Activated CD4-positive, CD25-positive, alpha-beta regulatory T cell treated with anti-CD3 and anti-CD28 coated beads, Interleukin-2, amount 50 U/mL, for 16 hours (primary cell): ENCODE data around the gene GPR141.

Source experiments
- DNase-seq: peaks from one replicate; pipeline ENCODE4 v3.0.0-alpha.2; 2020; ENCODE audit warnings: low read depth, low spot score

Gene GPR141, protein sequence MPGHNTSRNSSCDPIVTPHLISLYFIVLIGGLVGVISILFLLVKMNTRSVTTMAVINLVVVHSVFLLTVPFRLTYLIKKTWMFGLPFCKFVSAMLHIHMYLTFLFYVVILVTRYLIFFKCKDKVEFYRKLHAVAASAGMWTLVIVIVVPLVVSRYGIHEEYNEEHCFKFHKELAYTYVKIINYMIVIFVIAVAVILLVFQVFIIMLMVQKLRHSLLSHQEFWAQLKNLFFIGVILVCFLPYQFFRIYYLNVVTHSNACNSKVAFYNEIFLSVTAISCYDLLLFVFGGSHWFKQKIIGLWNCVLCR

DNA sequence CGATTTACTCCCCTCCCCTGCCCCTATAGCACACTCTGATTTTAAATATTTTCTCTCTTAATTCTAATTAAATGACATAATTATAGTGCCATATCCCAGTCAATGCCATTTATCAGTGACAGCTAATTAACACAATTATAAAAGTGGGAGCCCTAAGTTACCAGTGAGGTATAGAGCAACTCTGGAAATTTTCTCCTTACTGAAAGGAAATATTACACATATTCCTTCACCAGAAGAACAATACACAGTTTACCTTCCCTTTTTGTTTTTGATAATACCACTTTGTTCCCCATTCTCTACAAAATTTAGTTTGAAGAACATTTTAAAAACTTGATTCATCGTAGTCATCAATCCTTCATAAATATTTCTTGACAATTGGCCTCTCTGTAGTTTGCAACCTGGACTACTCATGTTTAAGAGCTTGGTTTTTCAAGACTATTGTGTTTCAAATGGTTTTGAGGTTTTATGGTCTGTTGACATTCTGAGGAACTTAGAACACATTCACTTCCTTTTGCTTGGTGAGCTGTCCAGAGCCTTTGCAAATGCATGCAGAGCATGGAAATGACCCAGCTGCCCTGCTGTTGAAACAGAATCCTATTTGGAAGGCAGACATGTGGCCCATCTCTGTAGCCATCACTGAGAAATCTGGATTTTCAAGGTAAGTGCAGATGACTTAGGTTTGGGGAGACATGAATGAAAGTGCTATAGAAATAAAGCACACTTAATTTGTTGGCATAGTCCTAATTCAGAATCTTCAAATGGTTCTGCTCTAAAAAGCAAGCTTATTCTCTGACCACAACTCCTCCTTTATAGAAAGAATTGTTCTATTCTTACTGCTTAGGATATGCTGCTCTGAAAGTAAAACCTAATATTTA, at the start of gene GPR141:
GPR141 (plus strand) TSS at position 521 of the 875 bp plus-strand sequence. CDS start 56,628 bp downstream, outside the sequence.
- no peak for DNase-seq

DNA sequence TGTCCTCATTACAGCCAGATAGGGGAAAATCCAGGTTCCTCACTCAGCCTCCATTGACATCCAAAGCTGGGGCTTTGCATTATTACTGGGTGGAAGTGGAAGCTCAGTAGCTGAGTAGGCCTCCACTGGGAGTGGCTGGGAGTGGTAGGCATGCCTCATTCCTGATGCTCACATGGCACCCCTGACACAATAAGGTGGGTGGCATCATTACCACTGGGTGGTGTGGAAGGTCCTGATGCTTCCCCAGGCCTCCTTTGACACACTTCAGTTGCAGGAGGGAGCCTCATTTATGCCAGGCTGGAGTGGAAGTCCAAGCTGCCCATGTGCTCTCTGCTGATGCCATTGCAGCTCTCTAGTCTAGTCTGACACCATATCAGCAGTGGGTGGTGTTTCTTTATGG, 48.2 kb upstream of the GPR141 start:
- DNase-seq = no peak

DNA sequence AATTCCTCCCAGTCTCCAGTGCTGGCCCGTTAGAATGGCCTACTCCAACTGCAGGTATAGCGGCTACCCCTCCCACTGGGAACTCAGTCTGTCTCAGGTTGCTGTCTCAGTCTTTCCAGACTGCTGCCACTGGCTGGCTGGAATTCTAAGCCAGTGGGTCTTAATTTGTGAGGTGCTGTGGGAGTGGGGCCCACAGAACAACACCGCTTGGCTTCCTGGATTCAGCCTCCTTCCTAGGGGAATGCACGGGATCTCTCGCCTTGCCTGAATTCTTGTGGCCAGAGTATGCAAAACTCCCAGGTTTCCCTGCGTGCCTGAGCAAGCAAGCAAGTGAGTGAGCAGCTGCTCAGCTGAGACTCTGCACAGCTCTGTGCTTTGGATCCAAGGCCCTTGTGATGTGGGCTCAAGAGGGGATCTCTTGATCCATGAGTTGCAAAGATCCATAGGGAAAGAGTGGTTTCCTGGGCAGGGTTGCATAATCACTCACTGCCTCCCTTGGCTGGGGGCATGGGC, 41.5 kb upstream of the GPR141 start:
- DNase-seq = no peak

- DNase-seq = no peak
Measured at GRCh38 chr7:37643876-37644275, 39.7 kb upstream of the GPR141 start.

- DNase-seq = no peak
Measured at GRCh38 chr7:37645282-37646050, 38.1 kb upstream of the GPR141 start.

- no peak for DNase-seq
Measured at GRCh38 chr7:37656913-37657530, 26.5 kb upstream of the GPR141 start.

- no peak for DNase-seq
Measured at GRCh38 chr7:37657816-37658215, 25.8 kb upstream of the GPR141 start.

- DNase-seq = no peak
Measured at GRCh38 chr7:37659971-37660565, 23.5 kb upstream of the GPR141 start.

GRCh38 chr7:37660614-37661013, 23.0 kb upstream of the GPR141 start:
- DNase-seq = no peak

DNA sequence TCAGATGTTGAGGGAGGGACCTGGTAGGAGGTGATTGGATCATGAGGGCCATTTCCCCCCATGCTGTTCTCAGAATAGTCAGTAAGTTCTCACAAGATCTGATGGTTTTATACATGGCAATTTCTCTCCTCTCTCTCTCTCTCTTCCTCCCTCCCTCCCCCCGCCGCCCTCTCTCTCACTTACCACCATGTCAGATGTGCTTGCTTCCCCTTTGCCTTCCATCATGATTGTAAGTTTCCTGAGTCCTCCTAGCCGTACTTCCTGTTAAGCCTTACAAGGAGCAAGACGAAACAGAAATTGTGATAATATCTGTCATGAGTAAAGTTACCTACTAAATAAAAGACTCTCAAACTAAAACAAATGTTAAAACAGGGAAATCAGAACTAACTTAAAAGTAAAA, 19.9 kb upstream of the GPR141 start:
- no peak for DNase-seq

DNA sequence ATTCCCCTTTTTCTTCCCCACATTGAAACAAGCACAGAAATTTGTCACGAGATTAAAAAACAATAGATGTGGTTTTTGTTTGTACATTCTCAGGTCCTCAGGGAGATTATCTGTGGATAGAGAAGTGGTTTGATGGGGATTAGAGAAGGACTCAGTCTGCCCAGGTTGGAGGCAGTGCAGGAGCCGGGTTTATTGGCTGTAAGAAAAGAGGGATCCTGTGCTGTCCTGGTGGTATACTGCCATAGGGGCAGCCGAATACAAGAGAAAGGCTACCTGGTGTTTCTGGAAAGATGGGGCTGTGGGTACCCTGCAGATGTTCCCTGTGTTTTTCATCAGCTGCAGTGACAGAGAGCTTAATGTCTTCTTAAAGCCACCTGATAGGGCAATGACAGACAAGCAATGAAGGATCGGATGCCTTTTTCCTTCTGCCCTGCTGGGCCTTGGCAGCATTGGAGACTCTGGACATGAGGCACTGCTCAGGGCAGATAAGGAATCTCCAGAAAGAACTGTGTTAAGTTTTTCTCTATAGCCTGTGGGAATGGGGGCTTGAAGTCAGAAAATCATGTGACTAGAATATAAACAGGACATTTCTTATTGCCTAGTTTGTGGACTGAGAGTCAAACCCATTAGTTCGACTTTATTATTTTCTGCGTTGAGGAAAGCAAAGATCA, 18.1 kb upstream of the GPR141 start:
- DNase-seq = no peak

DNA sequence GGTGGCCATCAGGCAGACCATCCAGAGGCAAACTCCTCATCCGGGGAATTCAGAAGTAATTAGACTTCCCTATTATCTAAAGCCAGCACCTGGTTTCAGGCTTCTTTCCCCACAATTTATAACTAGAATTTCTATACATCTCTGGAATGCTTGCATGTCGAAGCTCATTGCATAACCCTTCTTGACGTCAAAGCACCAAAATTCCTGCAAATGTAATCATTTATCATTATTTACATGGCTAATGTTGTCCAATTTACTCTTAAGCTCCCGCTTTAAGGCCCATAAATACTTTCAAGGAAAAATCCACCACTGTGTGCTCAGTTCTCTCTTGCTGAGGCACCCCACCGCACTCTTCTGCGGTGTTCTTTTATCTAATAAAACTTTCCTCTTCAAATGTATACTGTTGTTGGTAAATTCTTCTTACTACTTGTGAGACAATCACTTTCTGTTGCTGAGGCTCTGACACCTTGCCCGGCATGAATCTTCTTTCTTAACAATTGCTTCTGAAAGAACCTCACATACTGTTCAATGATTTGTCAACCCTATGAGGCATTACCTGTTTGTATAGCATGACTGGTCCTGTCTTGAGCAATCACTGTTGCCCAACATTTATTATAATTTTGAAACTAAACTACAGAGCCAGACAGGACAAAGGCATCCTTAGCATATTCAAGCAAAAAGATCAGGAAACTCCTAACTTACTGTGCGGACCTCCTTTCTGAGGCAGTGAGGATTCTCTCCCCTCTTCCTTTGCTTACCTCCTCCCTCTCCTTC, 17.4 kb upstream of the GPR141 start:
- DNase-seq = no peak

DNA sequence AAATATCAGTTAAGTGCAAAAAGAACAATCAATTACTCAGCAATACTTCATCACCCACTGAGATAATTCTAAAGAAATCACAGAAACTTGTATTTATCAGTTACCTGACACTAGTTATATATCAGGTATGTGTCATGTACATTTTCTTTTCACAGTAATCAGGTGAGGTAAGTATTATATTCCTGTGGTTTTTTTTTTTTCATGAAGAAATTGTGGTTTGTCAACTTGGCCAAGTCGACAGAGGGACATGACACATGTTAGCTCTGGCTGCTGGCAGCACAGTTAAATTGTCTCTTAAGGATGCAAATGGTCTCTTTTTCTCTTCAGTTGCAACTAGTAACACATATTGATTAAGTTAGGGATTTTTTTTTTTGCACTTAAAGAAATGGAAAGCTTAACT, 13.7 kb upstream of the GPR141 start:
- DNase-seq = no peak

GRCh38 chr7:37670436-37670835, 13.1 kb upstream of the GPR141 start:
- no peak for DNase-seq

GRCh38 chr7:37671876-37672275, 11.7 kb upstream of the GPR141 start:
- no peak for DNase-seq

DNA sequence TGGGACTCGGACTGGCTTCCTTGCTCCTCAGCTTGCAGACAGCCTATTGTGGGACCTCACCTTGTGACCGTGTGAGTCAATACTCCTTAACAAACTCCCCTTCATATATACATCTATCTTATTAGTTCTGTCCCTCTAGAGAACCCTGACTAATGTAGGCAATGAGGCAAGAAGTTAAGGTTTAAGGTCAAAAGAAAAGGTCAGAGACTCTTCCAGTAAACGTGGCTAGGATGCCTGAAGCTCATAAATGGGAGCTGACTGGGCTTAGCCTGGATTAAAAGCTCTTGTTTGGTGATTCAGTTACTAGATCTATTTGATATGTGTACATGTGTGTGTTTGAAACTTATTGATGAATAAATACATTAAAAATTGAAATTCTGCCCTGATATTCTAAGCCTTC, 10.6 kb upstream of the GPR141 start:
- DNase-seq = no peak

GRCh38 chr7:37673523-37673922, 10.0 kb upstream of the GPR141 start:
- no peak for DNase-seq

- DNase-seq = no peak
Measured at GRCh38 chr7:37674531-37674930, 9.0 kb upstream of the GPR141 start.

- DNase-seq = no peak
Measured at GRCh38 chr7:37675749-37676148, 7.8 kb upstream of the GPR141 start.

GRCh38 chr7:37684927-37685326, 1.4 kb downstream of the GPR141 start:
- DNase-seq = no peak
